ENCODE results near the gene VTI1B.

- TF ChIP-seq CTCF (IDR thresholded peaks at IDR 0.05; ENCODE audit: insufficient read depth, low read length), result no peak
- TF ChIP-seq REST (IDR thresholded peaks at IDR 0.05; ENCODE audit: insufficient replicate concordance, low read depth), result no peak
- TF ChIP-seq SPI1 (IDR thresholded peaks at IDR 0.05; ENCODE audit: borderline replicate concordance, low read depth), result no peak
Observed at GRCh38 chr14:67602995-67603545, 71.4 kb downstream of the VTI1B start.
